ENCODE data around the gene NINJ2.
A peak's percentile ranks its signal among the peaks of the same experiment; 100 is the strongest.

NINJ2 gene

DNA sequence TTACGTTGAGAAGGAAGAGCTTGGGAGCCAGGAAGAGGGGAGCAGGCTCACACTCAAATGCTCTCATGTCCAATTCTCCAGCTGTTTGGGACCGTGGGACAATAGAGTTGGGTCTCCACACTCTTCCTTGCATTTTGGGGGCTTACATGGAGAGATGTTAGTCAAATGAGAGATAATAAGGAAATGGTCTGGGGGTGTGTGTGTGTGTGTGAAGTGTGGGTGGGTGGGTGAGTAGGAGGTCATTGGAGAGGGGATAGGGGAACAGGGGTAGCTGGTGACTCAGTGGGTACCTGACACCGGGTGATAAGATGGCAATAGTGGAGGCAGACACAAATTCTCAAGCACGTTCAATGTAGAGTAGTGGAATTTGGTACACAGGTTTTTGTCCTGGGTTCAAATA is 135.5 kb downstream of the NINJ2 start:
- DNase-seq (ENCODE audit: low read depth) = no peak

DNA sequence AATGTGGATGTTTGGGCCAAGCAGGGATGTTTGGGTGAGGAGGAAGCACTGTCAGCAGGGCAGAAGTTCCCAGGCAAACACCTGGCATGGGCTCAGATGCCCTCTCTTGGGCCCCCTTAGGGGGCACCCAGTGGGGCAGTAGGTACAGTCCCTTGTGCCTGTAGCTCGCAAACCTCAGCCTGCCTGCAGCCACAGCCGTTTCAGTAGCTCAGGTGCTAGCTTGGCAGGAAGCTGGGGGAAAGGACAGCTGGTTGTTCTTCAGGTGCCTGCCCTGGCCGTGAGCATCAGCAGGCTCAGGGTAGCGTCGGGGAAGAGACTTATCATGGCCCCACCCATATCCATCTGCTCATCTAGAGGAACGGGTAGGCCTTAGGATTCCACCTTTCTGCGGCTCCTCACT is 136.0 kb downstream of the NINJ2 start:
- no peak for DNase-seq (ENCODE audit: low read depth)

DNA sequence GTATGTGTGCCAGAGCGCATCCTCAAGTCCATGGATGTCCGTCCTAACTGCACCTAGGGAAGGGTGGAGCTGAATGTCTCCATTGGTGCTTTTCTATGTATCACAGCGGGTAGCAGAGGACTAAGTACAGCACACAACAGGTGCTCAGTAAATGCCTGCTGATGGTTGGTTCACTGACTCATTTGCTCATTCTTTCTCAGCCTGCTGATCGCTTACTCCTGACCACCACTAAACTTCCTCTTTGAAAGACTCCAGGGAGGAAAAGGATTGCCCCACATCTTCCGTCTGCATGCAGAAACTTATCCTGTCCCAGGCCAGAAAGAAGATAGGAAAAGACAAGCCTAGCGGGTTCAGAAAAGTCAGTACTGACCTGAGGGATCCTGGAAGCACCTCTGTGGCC is 137.2 kb downstream of the NINJ2 start:
- no peak for DNase-seq (ENCODE audit: low read depth)

DNA sequence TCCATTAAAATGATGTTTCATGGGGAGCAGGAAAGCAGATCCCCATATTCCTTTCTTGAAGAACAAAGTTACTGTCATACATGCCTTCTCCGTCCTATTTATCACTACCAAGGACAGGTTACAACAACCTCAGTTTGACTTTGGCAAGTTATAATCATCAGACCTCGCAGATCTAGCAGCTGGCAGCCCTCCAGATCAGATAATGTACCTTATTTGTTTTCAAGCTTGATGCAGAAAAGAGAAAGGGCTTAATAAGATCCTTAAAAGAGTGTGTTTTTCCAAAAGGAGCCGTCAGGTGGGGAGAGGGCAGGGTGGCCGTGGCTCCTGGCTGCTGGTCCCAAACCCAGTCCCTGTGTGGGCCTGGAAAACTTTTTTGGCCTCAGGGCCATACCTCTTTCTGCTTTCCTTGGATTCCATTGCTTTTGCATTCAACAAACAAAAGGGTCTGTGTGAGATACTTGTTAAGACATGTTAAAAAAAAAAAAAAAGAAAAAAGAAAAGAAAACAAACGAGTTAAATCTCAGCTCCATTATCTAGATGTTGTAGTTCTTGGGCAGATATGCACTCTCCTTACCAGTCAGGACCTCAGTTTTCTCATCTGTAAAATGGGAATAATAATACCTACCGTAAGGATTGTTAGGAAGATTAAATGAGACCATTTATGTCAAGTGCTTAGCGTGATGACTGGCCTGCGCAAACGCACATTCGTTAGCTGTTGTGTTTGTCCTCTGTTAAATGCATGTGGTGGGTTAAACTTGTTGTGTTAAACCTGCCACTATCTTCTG is 138.9 kb downstream of the NINJ2 start:
- DNase-seq (ENCODE audit: low read depth) = no peak

DNA sequence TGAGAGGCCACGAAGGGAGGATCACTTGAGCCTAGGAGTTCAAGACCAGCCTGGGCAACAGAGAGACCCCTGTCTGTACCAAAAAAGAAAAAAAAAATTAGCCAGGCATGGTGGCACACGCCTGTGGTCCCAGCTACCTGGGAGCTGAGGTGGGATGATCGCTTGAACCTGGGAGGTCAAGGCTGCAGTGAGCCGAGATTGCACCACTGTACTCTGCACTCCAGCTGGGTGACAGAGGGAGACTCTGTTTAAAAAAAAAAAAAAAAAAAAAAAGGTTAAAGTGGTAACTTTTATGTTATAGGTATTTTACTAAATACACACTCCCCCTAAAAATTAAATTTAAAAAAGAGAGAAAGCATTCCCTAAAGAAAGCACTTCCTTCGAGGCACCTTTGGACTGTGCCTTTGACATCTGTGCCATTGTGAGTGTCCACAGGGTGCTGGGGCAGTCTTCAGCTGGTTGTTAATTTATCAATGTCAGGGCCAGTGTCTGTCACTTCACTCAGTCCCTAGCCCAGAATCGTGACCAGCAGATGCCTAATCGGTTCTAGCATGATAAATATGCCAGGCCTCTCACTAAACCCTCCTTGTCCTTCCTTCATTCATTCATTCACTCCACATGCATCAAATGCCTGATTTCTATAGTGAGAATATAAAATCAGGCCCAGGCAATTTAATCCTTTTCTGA is 140.4 kb downstream of the NINJ2 start:
- DNase-seq (ENCODE audit: low read depth) = no peak

DNA sequence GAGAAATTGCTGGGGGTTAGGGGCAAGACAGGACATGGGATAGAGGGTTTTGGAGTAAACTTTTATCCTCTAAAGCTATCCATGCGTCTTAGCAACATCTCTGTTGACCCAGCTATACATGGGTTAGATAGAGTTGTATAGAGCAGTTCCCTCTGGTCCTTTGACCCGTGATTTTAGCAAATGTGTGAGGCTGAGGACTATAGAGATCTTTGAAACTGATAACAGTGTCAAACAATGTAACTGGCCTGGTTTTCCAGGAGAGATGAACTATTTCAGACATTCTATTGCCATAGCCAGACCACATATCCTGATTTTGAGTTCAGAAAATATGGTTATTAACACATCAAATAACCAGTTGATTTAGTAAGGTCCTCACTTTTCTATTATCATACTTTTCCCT is 143.1 kb downstream of the NINJ2 start:
- DNase-seq (ENCODE audit: low read depth) = no peak

DNA sequence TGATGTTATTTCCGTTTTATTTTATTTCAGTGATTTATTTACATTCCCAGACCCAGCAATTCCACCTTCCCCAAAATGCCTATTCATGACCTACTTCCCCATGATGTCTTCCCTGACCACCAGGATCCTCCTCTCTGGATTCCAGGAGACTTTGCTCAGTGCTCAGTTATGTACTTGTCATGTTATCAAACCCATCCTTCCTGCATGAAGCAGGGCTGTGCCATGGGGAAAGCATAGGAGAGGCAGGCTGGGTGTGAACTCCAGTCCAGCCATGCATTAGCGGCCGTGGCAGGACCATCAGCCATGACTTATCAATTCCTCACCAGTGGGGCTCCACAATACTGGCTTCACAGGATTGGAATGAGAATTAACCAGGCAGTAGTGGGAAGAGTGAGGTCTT is 145.7 kb downstream of the NINJ2 start:
- DNase-seq (ENCODE audit: low read depth) = peak; percentile 26
